ENCODE data around the gene LIPA.
A peak's percentile ranks its signal among the peaks of the same experiment; 100 is the strongest.

The LIPA gene

GRCh38 chr10:89242345-89242684 lies 9.3 kb downstream of the LIPA start:
- no peaks in the 10 kb centered on the region for H3K36me3 ChIP-seq (replicated peaks)
- DNase-seq (ENCODE audit: low spot score in 2 of 2), result peak; percentile 42 to 56

GRCh38 chr10:89241486-89242344 lies 9.9 kb downstream of the LIPA start:
- DNase-seq (ENCODE audit: low spot score in 2 of 2), result no peak
- H3K36me3 ChIP-seq (replicated peaks), result no peaks in the 10 kb centered on the region
- no peaks in the 10 kb centered on the region for H3K9me3 ChIP-seq
- in situ Hi-C loops (cut with MboI; ENCODE audit: low sequenced_read_pairs), result no loop called here
- 0 out of 2 replicates have a peak, but pooled peaks cover 2% of the 10 kb centered on the region for H3K4me1 ChIP-seq
- H3K27me3 ChIP-seq (ENCODE audit: low read depth), result no peaks in the 10 kb centered on the region
- no peak overlapping the region for H3K4me3 ChIP-seq

More at GRCh38 chr10:89242345-89242684, 9.3 kb downstream of the LIPA start:
- no peaks in the 10 kb centered on the region for H3K27me3 ChIP-seq (ENCODE audit: low read depth)
- in situ Hi-C loops (cut with MboI; ENCODE audit: low sequenced_read_pairs), result no loop called here
- H3K4me3 ChIP-seq, result no peak overlapping the region
- H3K4me1 ChIP-seq, result 0 out of 2 replicates have a peak, but pooled peaks cover 2% of the 10 kb centered on the region
- H3K9me3 ChIP-seq, result no peaks in the 10 kb centered on the region

GRCh38 chr10:89241026-89241425 lies 10.5 kb downstream of the LIPA start:
- H3K27me3 ChIP-seq (ENCODE audit: low read depth), result no peaks in the 10 kb centered on the region
- DNase-seq (ENCODE audit: low spot score in 2 of 2), result no peak
- no peak overlapping the region for H3K4me3 ChIP-seq
- in situ Hi-C loops (cut with MboI; ENCODE audit: low sequenced_read_pairs), result no loop called here
- no peaks in the 10 kb centered on the region for H3K9me3 ChIP-seq
- no peaks in the 10 kb centered on the region for H3K36me3 ChIP-seq (replicated peaks)
- 0 out of 2 replicates have a peak, but pooled peaks cover 2% of the 10 kb centered on the region for H3K4me1 ChIP-seq

GRCh38 chr10:89240519-89240918 lies 11.1 kb downstream of the LIPA start:
- in situ Hi-C loops (cut with MboI; ENCODE audit: low sequenced_read_pairs), result no loop called here
- Histone ChIP-seq H3K36me3 (replicated peaks) (no peaks in the 10 kb centered on the region), H3K9me3 (no peaks in the 10 kb centered on the region), H3K4me3 (no peak overlapping the region), H3K4me1 (0 out of 2 replicates have a peak, but pooled peaks cover 2% of the 10 kb centered on the region), H3K27me3 (ENCODE audit: low read depth) (no peaks in the 10 kb centered on the region)
- DNase-seq (ENCODE audit: low spot score in 2 of 2), result no peak

- Histone ChIP-seq H3K4me3 (no peak overlapping the region), H3K4me1 (0 out of 2 replicates have a peak, but pooled peaks cover 2% of the 10 kb centered on the region), H3K27me3 (ENCODE audit: low read depth) (no peaks in the 10 kb centered on the region), H3K9me3 (no peaks in the 10 kb centered on the region), H3K36me3 (replicated peaks) (no peaks in the 10 kb centered on the region)
- DNase-seq (ENCODE audit: low spot score in 2 of 2), result no peak
- in situ Hi-C loops (cut with MboI; ENCODE audit: low sequenced_read_pairs), result no loop called here
Measured at GRCh38 chr10:89238956-89239644, 12.5 kb downstream of the LIPA start.

- in situ Hi-C loops (cut with MboI; ENCODE audit: low sequenced_read_pairs), result no loop called here
- DNase-seq (ENCODE audit: low spot score in 2 of 2), result no peak
- H3K36me3 ChIP-seq (replicated peaks), result no peaks in the 10 kb centered on the region
Measured at GRCh38 chr10:89237849-89238248, 13.7 kb downstream of the LIPA start.

GRCh38 chr10:89236226-89236797 lies 15.3 kb downstream of the LIPA start:
- Histone ChIP-seq H3K9me3 (no peaks in the 10 kb centered on the region), H3K4me1 (no peaks in the 10 kb centered on the region), H3K36me3 (replicated peaks) (no peaks in the 10 kb centered on the region), H3K4me3 (no peak overlapping the region), H3K27me3 (ENCODE audit: low read depth) (no peaks in the 10 kb centered on the region)
- in situ Hi-C loops (cut with MboI; ENCODE audit: low sequenced_read_pairs), result no loop called here
- DNase-seq (ENCODE audit: low spot score in 2 of 2), result no peak

More at GRCh38 chr10:89237849-89238248, 13.7 kb downstream of the LIPA start:
- Histone ChIP-seq H3K4me1 (0 out of 2 replicates have a peak, but pooled peaks cover 2% of the 10 kb centered on the region), H3K4me3 (no peak overlapping the region), H3K27me3 (ENCODE audit: low read depth) (no peaks in the 10 kb centered on the region), H3K9me3 (no peaks in the 10 kb centered on the region)

- no peak for DNase-seq (ENCODE audit: low spot score in 2 of 2)
- Histone ChIP-seq H3K4me3 (no peak overlapping the region), H3K27me3 (ENCODE audit: low read depth) (no peaks in the 10 kb centered on the region), H3K9me3 (no peaks in the 10 kb centered on the region), H3K4me1 (no peaks in the 10 kb centered on the region), H3K36me3 (replicated peaks) (no peaks in the 10 kb centered on the region)
- in situ Hi-C loops (cut with MboI; ENCODE audit: low sequenced_read_pairs), result no loop called here
Measured at GRCh38 chr10:89235073-89235798, 16.3 kb downstream of the LIPA start.

GRCh38 chr10:89233033-89233432 lies 18.5 kb downstream of the LIPA start:
- no peak for DNase-seq (ENCODE audit: low spot score in 2 of 2)
- H3K27me3 ChIP-seq (ENCODE audit: low read depth), result no peaks in the 10 kb centered on the region
- H3K9me3 ChIP-seq, result no peaks in the 10 kb centered on the region
- in situ Hi-C loops (cut with MboI; ENCODE audit: low sequenced_read_pairs), result no loop called here
- no peak overlapping the region for H3K4me3 ChIP-seq
- no peaks in the 10 kb centered on the region for H3K4me1 ChIP-seq
- H3K36me3 ChIP-seq (replicated peaks), result no peaks in the 10 kb centered on the region

GRCh38 chr10:89228962-89229361 lies 22.6 kb downstream of the LIPA start:
- no peaks in the 10 kb centered on the region for H3K27me3 ChIP-seq (ENCODE audit: low read depth)
- no peak for DNase-seq (ENCODE audit: low spot score in 2 of 2)
- no peaks in the 10 kb centered on the region for H3K36me3 ChIP-seq (replicated peaks)
- peaks cover 10% of the 10 kb centered on the region for H3K4me1 ChIP-seq
- no peak overlapping the region for H3K4me3 ChIP-seq
- no peaks in the 10 kb centered on the region for H3K9me3 ChIP-seq
- in situ Hi-C loops (cut with MboI; ENCODE audit: low sequenced_read_pairs), result loop anchor here (10.0 kb wide), 1 partner anchor 394 kb away; no protein-coding TSS in a partner anchor

- peaks cover 10% of the 10 kb centered on the region for H3K4me1 ChIP-seq
- H3K27me3 ChIP-seq (ENCODE audit: low read depth), result no peaks in the 10 kb centered on the region
- H3K4me3 ChIP-seq, result no peak overlapping the region
- H3K36me3 ChIP-seq (replicated peaks), result no peaks in the 10 kb centered on the region
- in situ Hi-C loops (cut with MboI; ENCODE audit: low sequenced_read_pairs), result loop anchor here (10.0 kb wide), 1 partner anchor 393 kb away; no protein-coding TSS in a partner anchor
- H3K9me3 ChIP-seq, result no peaks in the 10 kb centered on the region
- no peak for DNase-seq (ENCODE audit: low spot score in 2 of 2)
Measured at GRCh38 chr10:89228146-89228545, 23.4 kb downstream of the LIPA start.

- DNase-seq (ENCODE audit: low spot score in 2 of 2), result no peak
- H3K4me1 ChIP-seq, result peaks cover 10% of the 10 kb centered on the region
- H3K27me3 ChIP-seq (ENCODE audit: low read depth), result no peaks in the 10 kb centered on the region
- no peak overlapping the region for H3K4me3 ChIP-seq
- no peaks in the 10 kb centered on the region for H3K36me3 ChIP-seq (replicated peaks)
- in situ Hi-C loops (cut with MboI; ENCODE audit: low sequenced_read_pairs), result loop anchor here (10.0 kb wide), 1 partner anchor 392 kb away; no protein-coding TSS in a partner anchor
- no peaks in the 10 kb centered on the region for H3K9me3 ChIP-seq
Measured at GRCh38 chr10:89226891-89227290, 24.7 kb downstream of the LIPA start.

- peak; percentile 28 to 37 for DNase-seq (ENCODE audit: low spot score in 2 of 2)
- no peaks in the 10 kb centered on the region for H3K27me3 ChIP-seq (ENCODE audit: low read depth)
- H3K36me3 ChIP-seq (replicated peaks), result no peaks in the 10 kb centered on the region
- H3K4me3 ChIP-seq, result no peak overlapping the region
- H3K4me1 ChIP-seq, result peaks cover 10% of the 10 kb centered on the region
- H3K9me3 ChIP-seq, result no peaks in the 10 kb centered on the region
- in situ Hi-C loops (cut with MboI; ENCODE audit: low sequenced_read_pairs), result loop anchor here (10.0 kb wide), 1 partner anchor 390 kb away; no protein-coding TSS in a partner anchor
Measured at GRCh38 chr10:89224739-89225443, 26.7 kb downstream of the LIPA start.
